Measurements from ENCODE around the gene PCMT1. TPM values are rescaled to one million over a fixed set of nuclear protein-coding genes. Genes with fewer than 3 reads are reported as not detected.

PCMT1 gene
- total and polyA plus RNA-seq, 2 of the 13 experiments (the other 11 are each of a cell fraction or from before 2014, with no cell fraction given) = 112 to 169 TPM

DNA sequence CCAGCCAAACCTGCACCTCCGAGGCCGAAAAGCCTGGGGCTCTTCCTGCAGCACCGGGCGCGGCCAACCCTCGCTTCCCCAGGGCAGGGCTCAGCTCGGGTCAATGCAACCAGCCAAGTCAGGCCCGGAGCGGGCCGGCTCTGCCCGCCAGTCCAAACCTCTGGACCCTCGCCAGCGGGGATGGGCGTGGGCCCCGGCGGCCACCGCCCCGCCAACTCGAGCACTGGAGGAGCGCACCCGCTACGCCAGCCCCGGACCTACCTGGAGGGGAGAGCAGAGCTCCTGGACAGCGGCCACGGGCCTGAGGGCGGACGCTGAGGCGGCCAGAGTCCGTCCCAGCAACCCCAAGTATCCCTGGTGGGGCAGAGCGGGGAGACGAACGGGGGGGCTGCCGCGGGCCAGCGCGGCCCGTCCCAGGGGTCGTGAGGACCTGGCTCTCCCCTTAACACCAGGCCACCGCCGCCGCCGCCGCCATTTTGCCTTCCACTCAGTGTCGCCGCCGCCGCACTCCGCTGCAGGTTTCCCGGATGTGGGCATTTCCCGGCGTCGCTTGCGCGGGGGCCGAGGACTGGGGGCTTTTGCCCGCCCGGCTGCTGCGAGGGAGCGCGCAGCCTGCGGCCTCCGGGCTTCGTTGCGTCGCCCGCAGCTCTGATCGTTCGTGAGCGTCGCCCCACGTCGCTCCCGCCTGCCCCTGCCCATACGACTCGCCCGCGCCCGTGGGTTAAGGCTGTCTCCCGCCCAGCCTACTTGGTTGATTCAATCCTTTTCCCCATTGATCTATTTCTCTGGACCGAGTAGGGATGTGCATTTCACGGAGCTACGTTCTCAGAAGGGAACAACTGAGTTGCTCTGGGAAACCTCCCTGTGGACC lies 31.7 kb upstream of the PCMT1 start, which contains the start of gene LATS1 (continued):
- TF ChIP-seq, protein P1, sequence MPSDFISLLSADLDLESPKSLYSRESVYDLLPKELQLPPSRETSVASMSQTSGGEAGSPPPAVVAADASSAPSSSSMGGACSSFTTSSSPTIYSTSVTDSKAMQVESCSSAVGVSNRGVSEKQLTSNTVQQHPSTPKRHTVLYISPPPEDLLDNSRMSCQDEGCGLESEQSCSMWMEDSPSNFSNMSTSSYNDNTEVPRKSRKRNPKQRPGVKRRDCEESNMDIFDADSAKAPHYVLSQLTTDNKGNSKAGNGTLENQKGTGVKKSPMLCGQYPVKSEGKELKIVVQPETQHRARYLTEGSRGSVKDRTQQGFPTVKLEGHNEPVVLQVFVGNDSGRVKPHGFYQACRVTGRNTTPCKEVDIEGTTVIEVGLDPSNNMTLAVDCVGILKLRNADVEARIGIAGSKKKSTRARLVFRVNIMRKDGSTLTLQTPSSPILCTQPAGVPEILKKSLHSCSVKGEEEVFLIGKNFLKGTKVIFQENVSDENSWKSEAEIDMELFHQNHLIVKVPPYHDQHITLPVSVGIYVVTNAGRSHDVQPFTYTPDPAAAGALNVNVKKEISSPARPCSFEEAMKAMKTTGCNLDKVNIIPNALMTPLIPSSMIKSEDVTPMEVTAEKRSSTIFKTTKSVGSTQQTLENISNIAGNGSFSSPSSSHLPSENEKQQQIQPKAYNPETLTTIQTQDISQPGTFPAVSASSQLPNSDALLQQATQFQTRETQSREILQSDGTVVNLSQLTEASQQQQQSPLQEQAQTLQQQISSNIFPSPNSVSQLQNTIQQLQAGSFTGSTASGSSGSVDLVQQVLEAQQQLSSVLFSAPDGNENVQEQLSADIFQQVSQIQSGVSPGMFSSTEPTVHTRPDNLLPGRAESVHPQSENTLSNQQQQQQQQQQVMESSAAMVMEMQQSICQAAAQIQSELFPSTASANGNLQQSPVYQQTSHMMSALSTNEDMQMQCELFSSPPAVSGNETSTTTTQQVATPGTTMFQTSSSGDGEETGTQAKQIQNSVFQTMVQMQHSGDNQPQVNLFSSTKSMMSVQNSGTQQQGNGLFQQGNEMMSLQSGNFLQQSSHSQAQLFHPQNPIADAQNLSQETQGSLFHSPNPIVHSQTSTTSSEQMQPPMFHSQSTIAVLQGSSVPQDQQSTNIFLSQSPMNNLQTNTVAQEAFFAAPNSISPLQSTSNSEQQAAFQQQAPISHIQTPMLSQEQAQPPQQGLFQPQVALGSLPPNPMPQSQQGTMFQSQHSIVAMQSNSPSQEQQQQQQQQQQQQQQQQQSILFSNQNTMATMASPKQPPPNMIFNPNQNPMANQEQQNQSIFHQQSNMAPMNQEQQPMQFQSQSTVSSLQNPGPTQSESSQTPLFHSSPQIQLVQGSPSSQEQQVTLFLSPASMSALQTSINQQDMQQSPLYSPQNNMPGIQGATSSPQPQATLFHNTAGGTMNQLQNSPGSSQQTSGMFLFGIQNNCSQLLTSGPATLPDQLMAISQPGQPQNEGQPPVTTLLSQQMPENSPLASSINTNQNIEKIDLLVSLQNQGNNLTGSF (CRISPR knock-in tag; IDR thresholded peaks at IDR 0.05) = peak; percentile 84; the same call in 1 of the 2 replicates
- TF ChIP-seq RCOR2 (CRISPR knock-in tag; IDR thresholded peaks at IDR 0.05) (no peak; the same call in 1 of the 2 replicates), HES4 (CRISPR knock-in tag; IDR thresholded peaks at IDR 0.05; ENCODE audit: borderline replicate concordance) (peak; percentile 95), MBNL3 (CRISPR knock-in tag; conservative IDR thresholded peaks at IDR 0.05) (no peak), ZNF33B (CRISPR knock-in tag; IDR thresholded peaks at IDR 0.05) (peak; percentile 93), STAT5B (CRISPR knock-in tag; IDR thresholded peaks at IDR 0.05) (peak; percentile 55), ZNF543 (CRISPR knock-in tag; IDR thresholded peaks at IDR 0.05) (peak; percentile 100), ZNF143 (CRISPR knock-in tag; IDR thresholded peaks at IDR 0.05) (peak; percentile 91), ZNF563 (CRISPR knock-in tag; IDR thresholded peaks at IDR 0.05) (peak; percentile 99), ESRRA (CRISPR knock-in tag; IDR thresholded peaks at IDR 0.05; ENCODE audit: low read depth) (peak; percentile 64; the same call in 1 of the 2 replicates)
- TF ChIP-seq, protein P2, sequence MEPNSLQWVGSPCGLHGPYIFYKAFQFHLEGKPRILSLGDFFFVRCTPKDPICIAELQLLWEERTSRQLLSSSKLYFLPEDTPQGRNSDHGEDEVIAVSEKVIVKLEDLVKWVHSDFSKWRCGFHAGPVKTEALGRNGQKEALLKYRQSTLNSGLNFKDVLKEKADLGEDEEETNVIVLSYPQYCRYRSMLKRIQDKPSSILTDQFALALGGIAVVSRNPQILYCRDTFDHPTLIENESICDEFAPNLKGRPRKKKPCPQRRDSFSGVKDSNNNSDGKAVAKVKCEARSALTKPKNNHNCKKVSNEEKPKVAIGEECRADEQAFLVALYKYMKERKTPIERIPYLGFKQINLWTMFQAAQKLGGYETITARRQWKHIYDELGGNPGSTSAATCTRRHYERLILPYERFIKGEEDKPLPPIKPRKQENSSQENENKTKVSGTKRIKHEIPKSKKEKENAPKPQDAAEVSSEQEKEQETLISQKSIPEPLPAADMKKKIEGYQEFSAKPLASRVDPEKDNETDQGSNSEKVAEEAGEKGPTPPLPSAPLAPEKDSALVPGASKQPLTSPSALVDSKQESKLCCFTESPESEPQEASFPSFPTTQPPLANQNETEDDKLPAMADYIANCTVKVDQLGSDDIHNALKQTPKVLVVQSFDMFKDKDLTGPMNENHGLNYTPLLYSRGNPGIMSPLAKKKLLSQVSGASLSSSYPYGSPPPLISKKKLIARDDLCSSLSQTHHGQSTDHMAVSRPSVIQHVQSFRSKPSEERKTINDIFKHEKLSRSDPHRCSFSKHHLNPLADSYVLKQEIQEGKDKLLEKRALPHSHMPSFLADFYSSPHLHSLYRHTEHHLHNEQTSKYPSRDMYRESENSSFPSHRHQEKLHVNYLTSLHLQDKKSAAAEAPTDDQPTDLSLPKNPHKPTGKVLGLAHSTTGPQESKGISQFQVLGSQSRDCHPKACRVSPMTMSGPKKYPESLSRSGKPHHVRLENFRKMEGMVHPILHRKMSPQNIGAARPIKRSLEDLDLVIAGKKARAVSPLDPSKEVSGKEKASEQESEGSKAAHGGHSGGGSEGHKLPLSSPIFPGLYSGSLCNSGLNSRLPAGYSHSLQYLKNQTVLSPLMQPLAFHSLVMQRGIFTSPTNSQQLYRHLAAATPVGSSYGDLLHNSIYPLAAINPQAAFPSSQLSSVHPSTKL (CRISPR knock-in tag; IDR thresholded peaks at IDR 0.05) = peak; percentile 69
- TF ChIP-seq, protein P3, sequence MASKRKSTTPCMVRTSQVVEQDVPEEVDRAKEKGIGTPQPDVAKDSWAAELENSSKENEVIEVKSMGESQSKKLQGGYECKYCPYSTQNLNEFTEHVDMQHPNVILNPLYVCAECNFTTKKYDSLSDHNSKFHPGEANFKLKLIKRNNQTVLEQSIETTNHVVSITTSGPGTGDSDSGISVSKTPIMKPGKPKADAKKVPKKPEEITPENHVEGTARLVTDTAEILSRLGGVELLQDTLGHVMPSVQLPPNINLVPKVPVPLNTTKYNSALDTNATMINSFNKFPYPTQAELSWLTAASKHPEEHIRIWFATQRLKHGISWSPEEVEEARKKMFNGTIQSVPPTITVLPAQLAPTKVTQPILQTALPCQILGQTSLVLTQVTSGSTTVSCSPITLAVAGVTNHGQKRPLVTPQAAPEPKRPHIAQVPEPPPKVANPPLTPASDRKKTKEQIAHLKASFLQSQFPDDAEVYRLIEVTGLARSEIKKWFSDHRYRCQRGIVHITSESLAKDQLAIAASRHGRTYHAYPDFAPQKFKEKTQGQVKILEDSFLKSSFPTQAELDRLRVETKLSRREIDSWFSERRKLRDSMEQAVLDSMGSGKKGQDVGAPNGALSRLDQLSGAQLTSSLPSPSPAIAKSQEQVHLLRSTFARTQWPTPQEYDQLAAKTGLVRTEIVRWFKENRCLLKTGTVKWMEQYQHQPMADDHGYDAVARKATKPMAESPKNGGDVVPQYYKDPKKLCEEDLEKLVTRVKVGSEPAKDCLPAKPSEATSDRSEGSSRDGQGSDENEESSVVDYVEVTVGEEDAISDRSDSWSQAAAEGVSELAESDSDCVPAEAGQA (IDR thresholded peaks at IDR 0.05; ENCODE audit: low read depth) = peak; percentile 77
- TF ChIP-seq, protein P3 (CRISPR knock-in tag; IDR thresholded peaks at IDR 0.05; ENCODE audit: borderline replicate concordance) = no peak; the same call in 1 of the 2 replicates
